ENCODE measurements around the gene CDC42.

Gene CDC42

DNA sequence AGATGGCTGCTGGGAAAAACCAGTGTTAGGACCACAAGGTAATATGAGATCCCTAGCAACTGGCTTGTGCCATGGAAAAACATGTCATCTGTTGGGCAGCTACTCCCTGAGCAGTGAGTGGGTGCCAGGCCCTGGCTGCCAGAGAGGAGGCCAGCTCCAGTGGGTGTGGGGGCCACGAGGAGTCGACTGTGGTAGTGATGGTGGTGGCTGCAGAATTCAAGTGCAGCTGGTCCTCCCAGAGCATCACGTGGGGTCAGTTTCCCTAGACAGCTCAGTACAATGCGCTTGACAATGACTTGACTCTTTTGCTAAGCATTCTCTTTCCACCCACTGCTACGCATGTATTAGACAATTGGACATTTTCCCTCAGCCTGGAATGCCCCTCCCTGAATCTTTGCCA lies 14.5 kb upstream of the CDC42 start:
- no peak for FAIRE-seq

DNA sequence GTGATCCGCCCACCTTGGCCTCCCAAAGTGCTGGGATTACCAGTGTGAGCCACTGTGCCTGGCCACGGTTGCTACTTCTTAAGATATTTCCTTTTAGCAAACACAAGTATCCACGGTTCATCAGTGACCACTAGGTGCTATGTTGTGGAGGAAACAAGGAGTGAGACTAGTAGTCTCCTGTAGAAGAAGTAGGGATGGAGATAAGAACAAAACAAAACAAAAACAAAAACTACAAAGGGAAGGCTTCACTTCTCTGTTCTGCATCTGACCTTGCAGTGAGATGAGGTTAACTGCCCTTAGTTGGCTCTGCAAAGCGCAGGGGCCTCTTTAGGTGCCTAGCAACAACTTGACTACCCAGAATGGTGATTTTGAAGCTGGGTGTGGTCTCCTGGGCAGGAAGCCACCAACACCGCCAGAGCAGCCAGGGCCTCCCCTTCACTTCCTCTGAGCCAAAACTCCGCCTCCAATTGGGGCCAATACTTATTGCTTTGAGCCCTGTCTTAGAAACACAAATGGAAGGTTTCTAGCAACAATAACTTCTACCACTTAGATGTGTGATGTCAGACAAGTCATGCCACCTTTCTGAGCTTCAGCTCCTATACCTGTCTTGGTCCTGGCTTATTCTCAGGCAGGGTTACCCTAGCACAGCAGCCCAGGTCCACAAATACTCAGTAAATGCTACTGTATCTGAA lies 12.8 kb upstream of the CDC42 start:
- no peak for FAIRE-seq

DNA sequence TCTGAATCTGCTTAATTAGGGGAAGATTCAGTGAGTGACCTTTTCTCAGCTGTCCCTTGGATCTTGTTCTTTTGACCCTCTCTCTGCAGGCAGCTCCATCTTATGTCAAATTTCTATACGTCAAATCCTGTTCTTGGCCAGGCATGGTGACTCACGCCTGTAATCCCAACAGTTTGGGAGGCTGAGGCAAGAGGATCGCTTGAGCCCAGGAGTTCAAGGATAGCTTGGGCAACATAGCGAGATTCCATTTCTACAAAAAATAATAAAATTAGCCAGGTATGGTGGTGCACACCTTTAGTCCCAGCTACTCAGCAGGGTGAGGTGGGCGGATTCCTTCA lies 12.3 kb upstream of the CDC42 start:
- FAIRE-seq: no peak

DNA sequence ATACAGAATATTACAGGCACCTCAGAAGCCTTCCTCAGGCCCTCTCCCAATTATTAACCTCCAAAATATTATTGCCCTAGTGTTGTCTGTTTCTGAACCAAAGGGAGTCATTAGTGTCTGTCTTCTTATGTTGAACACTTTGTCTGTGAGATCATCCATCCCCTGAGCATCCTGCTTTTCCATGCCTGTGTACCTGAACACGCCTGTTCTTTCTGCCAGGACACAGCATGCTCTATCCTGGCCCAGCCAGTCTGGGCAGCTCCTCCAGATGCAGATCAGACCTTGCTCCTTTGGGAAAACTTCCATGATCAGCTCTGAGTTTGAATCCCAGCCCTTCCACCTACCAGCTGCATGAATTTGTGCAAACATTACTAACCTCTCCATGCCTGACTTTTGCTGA lies 11.0 kb upstream of the CDC42 start:
- FAIRE-seq: no peak

DNA sequence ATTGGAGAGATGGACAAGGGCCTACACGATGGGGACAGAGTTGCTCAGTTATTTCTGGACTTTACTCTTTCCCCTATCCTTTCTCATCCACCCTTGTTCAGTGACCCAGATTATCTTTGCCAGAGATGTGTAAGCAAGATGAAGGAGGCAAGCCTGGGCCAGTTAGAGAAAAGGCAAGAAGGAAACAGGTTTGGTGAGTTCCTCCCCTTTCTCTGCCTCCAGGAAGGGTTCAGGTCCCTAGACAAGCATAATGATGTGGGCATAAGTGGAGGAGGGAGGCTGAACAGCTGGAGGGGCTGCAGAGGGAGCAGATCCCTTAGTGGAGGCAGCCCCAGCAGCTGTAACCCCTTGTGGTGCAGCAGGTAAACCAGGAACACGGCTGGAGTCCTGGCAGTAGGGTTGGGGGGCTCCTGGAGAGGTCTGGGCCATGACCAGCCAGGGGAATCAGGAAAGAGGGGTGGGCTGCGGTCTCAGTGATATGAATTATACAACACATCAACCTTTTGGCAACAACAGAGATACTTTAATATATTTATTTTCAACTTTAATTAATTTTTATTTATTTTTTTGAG lies 9.2 kb upstream of the CDC42 start:
- FAIRE-seq: no peak

GRCh38 chr1:22044690-22045420 lies 7.7 kb upstream of the CDC42 start:
- no peak for FAIRE-seq

DNA sequence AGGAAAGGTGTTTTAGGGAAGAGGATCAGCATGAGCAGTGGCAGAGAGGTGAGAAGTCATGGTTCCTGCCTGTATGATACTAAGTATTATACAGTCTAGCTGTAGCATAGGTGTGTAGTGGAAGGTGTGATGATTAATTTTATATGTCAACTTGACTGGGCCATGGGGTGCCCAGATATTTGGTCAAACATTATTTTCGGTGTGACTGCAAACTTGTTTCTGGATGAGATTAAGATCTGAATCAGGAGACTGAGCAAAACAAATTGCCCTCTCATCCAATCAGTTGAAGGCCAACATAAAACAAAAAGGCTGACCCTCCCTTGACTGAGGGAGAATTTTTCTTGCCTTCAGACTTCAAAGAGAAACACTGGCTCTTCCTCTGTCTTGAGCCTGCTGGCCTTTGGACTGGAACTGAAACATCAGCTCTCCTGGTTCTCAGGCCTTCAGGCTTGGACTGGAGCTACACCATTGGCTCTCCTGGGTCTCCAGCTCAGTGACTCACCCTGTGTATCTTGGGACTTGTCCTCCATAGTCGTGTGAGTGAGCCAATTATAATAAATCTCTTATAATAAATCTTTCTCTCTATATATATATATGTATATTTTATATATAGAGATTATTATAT lies 6.8 kb upstream of the CDC42 start:
- FAIRE-seq: no peak

- FAIRE-seq: no peak
These were observed 3.9 kb upstream of the CDC42 start for GRCh38 chr1:22048351-22049192.

GRCh38 chr1:22050330-22050729 lies 2.2 kb upstream of the CDC42 start:
- no peak for FAIRE-seq

DNA sequence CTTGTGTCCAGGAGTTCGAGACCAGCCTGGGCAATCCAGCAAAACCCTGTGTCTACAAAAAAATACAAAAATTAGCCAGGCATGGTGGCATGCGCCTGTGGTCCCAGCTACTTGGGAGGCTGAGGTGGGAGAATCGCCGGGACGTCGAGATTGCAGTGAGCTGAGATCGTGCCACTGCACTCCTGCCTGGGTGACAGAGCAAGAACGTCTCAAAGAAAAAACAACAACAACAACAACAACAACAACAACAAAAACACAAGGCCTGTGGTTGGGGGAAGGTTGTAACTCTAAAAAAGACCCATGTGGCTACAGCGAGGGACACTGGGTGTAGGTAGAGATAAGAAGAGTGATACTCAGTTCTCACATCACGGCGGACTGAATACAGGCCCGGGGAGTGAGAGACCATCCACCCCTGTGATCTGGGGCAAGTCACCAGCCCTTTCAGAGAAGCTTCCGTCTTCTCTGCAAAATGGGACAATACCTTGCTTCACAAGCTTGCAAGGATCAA lies 848 bp upstream of the CDC42 start:
- FAIRE-seq: no peak

DNA sequence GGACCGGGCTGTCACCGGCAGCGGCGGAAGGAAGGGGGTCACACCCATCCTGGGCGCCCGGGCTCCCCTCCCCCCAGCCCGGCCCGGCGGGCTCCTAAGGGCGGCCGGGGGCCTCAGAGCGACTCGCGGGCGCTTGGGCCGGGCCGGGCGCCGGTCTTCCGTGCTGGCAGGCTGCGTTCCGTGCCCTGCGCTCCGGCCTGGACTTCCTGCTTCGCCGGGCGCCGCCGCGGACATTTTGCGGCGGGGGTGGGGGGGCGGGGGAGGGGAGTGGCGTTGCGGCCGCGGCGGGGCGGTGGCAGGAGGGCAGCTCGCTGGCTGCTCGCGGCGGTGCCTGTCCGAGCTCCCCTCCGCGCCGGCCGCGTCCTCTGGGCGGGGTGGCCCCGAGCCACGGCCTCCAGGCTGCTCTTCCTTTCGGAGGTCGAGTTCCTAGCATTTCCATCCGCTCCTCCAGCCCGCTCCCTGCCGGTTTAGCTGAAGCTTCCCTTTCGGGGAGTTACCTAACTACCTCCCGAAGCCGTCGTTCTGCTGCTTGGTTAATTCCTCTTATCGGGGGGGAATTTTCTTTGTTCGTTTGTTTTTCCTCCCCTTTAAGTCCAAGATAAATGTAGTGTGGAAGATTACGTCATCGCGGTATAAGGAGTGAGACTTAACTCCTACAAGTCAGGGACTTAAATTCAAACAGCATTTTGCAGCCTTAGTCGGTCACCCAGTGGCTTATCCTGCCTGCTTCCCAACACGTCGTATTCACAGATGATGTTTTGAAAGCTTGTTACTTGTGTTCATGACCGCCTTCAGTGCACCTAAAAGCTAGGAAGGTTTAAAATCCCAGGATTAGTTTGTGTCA lies 730 bp downstream of the CDC42 start:
- FAIRE-seq: no peak

- FAIRE-seq: no peak
These were observed 1.6 kb downstream of the CDC42 start for GRCh38 chr1:22053861-22054770.

GRCh38 chr1:22055463-22055862 lies 3.0 kb downstream of the CDC42 start:
- FAIRE-seq: no peak

DNA sequence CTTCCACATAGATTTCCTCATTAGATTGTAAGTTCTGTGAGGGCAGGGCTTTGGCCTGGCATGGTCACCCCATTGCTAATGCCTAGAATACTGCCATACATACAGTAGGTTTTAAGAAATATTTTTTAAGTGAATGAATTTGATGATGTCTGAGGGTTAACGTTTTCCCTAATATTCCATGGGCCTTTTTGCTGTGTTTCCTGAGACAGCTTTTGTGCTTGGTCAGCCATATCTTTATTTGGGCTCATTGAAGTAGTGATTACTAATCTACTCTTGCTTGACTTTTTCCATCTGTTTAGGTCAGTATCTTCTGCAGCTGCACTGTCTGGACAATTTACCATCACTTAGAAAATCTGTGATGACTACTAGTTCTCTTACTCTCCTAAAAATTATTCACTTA lies 3.5 kb downstream of the CDC42 start:
- no peak for FAIRE-seq

DNA sequence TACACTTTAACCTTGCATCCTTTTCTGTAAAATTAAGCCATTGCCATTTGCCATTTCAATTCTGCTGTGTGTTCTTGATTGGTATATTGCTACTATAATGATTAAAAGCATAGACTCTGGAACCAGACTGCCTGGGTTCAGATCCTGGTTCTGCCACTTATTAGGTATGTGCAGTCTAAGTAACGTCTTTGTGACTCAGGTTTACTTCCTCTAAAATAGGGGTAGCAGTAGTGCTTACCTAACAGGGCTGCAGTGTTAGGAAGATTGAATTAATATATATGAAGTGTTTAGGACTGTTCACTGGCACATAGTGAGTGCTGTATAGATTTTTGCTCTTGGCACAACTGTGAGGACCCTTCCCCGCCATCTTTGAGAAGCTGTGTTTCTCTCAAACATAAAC lies 4.4 kb downstream of the CDC42 start:
- FAIRE-seq: no peak

GRCh38 chr1:22057861-22058260 lies 5.4 kb downstream of the CDC42 start:
- no peak for FAIRE-seq

- FAIRE-seq: no peak
These were observed 12.4 kb downstream of the CDC42 start for GRCh38 chr1:22064751-22065402.

DNA sequence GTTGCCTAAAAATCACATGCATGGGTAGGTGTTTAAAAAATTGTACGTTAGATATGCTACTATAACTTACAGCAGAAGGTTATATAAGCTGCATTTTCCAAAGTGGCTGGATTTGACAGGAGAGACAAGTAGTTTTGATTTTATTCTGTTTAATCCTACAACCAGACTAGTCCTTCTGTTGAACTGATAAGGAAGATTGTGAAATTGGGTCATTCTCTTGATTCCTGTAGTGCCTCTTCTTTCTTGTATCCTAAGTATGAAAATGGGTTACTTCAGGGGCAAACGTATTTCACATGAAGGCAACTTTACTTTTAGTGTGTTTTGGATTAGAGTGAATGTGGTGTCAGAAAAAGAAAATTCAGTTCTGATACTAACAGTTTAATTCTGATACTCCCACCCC lies 19.0 kb downstream of the CDC42 start:
- no peak for FAIRE-seq

DNA sequence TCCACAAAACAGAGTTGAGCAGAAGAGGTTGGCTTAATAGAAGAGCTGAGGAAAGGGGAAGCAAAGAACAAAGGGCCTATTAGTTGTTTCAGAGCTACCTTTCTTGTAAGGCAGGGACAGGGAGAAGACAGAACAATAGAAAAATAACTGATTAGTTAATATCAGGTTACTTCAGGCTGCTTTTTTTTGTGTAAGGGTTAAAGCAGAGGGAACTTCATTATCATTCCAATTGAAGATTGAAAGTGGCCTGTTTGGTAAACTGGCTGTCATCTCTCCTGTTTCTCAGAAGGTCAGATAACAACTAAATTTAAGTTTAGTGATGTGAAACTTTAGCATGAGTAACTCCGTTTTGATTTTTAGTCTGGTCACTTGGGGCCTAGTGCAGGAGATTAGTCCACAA lies 22.3 kb downstream of the CDC42 start:
- FAIRE-seq: no peak

DNA sequence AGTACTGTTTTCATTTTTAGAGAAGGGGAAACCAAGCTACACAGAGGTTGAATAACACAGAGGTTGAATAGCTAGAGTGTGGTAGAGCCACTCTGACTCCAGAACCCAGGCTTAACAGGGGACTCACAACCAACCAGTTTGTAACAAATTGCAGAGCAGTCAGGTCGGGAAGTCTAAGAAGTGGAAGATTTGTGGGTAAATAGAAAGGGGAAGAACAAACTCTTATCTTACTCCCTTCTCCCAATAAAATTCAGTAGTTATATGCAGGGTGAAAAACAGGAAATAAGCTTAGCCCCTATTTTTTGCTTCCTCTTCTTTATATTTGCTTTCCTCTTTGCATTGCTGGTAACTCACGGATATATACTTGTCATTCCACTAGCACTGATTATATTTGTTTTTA lies 23.2 kb downstream of the CDC42 start:
- FAIRE-seq: no peak

Measured in endometrium (tissue), 2 donors.